GM12801 (cell line): ENCODE measurements around the gene TMEM165.

Experiments
- TF ChIP-seq, protein P1 (sequence below): IDR thresholded peaks from one replicate; pipeline ENCODE4 v1.5.1; 2011; ENCODE audit warnings: control low read depth; ENCODE audit not compliant: insufficient read length; ENCODE audit errors: extremely low read depth

The TMEM165 gene

GRCh38 chr4:55445921-55446577 is 50.3 kb downstream of the TMEM165 start:
- TF ChIP-seq, protein P1, sequence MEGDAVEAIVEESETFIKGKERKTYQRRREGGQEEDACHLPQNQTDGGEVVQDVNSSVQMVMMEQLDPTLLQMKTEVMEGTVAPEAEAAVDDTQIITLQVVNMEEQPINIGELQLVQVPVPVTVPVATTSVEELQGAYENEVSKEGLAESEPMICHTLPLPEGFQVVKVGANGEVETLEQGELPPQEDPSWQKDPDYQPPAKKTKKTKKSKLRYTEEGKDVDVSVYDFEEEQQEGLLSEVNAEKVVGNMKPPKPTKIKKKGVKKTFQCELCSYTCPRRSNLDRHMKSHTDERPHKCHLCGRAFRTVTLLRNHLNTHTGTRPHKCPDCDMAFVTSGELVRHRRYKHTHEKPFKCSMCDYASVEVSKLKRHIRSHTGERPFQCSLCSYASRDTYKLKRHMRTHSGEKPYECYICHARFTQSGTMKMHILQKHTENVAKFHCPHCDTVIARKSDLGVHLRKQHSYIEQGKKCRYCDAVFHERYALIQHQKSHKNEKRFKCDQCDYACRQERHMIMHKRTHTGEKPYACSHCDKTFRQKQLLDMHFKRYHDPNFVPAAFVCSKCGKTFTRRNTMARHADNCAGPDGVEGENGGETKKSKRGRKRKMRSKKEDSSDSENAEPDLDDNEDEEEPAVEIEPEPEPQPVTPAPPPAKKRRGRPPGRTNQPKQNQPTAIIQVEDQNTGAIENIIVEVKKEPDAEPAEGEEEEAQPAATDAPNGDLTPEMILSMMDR, result no peak

- TF ChIP-seq, protein P1, result no peak
Measured at GRCh38 chr4:55446578-55446922, 50.8 kb downstream of the TMEM165 start.

DNA sequence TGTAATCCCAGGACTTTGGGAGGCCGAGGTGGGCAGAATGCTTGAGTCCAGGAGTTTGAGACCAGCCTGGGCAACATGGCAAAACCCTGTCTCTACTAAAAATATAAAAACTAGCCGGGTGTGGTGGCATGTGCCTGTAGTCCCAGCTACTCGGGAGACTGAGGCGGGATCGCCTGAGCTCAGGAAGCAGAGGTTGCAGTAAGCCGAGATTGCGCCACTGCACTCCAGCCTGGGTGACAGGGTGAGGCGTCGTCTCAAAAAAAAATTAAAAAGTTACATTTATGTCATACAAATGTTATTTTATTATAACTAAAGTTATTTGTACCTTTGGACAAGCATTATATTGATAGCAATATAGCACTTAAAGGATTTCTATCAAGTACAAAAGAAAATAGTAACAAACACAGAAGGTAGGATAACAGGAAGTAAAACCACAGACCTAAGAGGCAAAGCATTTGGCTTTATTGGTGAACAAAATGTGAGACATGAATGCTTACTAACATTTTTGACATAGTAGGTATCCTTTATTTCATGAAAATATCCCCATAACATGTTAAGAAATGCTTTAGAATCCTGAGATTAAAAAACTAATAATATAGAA is 51.5 kb downstream of the TMEM165 start:
- TF ChIP-seq, protein P1, result no peak

DNA sequence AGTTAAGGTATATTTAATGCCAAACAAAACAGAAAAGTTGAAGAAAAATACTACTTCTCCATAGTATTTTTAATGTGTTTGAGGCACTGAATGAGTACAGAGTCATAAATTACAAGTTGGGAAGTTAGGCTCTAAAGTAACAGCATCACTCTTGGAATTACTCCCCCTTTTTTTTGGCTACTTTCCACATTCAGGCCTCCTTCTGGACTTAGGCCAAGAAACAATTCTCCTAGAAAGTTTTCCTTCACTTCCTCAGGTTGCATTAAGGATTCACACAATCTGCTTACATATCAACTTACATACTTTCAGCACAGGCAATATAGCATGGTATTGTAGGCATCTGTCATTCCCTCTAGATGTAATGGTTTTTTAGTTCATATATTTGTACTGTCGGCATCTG is 52.1 kb downstream of the TMEM165 start:
- TF ChIP-seq, protein P1, result no peak

DNA sequence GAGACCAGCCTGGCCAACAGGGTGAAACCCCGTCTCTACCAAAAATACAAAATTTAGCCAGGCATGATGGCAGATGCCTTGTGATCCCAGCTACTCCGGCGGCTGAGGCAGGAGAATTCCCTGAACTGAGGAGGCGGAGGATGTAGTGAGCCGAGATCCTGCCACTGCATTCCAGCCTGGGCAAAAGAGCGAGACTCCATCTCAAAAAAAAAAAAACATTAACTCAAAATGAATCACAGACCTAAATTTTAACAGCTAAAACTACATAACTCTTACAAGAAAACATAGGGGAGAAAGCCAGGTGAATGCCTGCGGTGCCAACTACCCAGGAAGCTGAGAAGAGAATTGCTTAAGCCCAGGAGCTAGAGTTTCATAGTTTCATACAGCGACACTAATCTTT is 54.8 kb downstream of the TMEM165 start:
- TF ChIP-seq, protein P1, result no peak

- TF ChIP-seq, protein P1, result no peak
Measured at GRCh38 chr4:55458164-55458563, 62.4 kb downstream of the TMEM165 start.

DNA sequence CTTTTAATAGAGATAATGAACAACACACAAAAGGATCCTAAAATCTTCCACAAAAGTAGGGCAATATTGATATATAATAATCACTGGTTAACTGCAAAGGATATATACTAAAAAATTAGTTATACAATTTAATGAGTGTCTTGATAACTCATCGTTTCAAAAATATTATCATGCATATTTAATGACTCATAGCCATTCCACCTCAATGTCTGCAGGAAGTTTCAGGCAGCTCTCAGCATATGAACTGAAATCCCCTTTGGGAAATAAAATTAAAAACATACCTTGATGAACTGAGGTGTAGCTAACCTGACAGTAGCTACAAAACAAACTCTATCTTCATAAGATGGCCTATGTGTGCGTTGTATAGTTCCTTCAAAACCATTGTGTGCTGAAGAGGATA is 62.9 kb downstream of the TMEM165 start:
- TF ChIP-seq, protein P1, result no peak
